Astrocyte of the spinal cord (primary cell): ENCODE data around the gene FIBCD1.

ENCODE experiments used
- DNase-seq: peaks from one replicate; pipeline ENCODE4 v3.0.0; 2011; ENCODE audit warnings: low read depth, low spot score
- H3K4me3 ChIP-seq: 2 replicates; pipeline ENCODE4 v1.5.1; 2011; ENCODE audit warnings: low read depth, mild to moderate bottlenecking, low read length, moderate library complexity
- CTCF ChIP-seq: IDR thresholded peaks from 2 replicates; pipeline ENCODE4 v1.5.1; 2012; ENCODE audit warnings: low read depth, mild to moderate bottlenecking, low read length, inconsistent platforms
- in situ Hi-C: cut with HindIII; loops from 2 replicates; pipeline ENCODE4 v1.10.0; 2017; ENCODE audit warnings: low sequenced_read_pairs

FIBCD1 gene

GRCh38 chr9:130970052-130970451, 31.0 kb upstream of the FIBCD1 start:
- TF ChIP-seq CTCF, result no peak
- H3K4me3 ChIP-seq, result no peak overlapping the region
- no peak for DNase-seq
- in situ Hi-C loops, result no loop called here

- no peak overlapping the region for H3K4me3 ChIP-seq
- DNase-seq, result no peak
- no peak for TF ChIP-seq CTCF
- in situ Hi-C loops, result no loop called here
These were observed 26.6 kb upstream of the FIBCD1 start for GRCh38 chr9:130965680-130966079.

- in situ Hi-C loops, result no loop called here
- no peak for TF ChIP-seq CTCF
These were observed 24.9 kb upstream of the FIBCD1 start for GRCh38 chr9:130963916-130964315.

GRCh38 chr9:130963337-130963908, 24.4 kb upstream of the FIBCD1 start:
- in situ Hi-C loops, result no loop called here
- no peak overlapping the region for H3K4me3 ChIP-seq
- DNase-seq, result no peak
- no peak for TF ChIP-seq CTCF

More at GRCh38 chr9:130963916-130964315, 24.9 kb upstream of the FIBCD1 start:
- no peak for DNase-seq
- H3K4me3 ChIP-seq, result no peak overlapping the region

DNA sequence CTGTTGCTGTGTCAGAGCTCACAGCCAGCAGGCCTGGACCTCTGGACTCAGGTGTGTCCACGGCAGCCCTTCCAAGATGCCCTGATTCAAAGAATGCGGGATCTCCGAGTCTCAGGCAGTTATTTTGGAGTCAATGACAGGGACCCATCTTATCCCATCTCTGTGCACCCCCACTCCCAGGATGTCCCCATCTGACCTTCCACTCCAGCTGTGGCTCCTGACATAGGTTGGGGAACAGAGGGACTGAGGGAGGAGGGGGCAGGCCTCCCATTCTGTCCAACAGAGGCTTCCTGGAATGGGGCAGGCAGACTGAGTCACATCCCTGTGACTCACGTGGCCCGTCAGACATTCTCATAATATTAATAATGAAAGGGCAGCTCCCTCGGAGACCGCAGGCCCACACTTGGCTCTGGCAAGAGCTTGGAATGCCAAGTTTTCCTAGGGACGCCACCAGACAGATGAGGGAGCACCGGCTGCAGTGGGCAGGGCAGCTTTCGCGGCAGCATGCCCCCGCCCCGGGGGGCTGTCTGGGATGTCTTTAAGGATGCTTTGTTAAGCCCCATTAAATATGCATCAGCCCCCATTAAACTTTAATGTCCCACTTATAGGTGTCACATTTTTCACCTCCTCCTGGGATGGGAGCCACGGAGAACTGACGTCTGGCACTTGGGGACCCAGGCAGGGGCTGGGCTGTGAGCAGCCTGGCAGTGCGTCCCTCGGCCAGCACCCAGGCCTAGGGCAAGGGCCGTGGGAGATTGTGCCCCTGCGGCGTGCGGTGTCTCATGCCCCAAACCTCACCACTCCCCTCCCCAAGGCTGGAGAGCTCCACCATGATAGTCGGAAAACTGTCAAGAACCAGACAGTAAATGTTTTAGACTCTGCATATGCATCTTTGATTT, 23.6 kb upstream of the FIBCD1 start:
- TF ChIP-seq CTCF, result no peak
- no peak overlapping the region for H3K4me3 ChIP-seq
- DNase-seq, result peak; percentile 97
- in situ Hi-C loops, result no loop called here

DNA sequence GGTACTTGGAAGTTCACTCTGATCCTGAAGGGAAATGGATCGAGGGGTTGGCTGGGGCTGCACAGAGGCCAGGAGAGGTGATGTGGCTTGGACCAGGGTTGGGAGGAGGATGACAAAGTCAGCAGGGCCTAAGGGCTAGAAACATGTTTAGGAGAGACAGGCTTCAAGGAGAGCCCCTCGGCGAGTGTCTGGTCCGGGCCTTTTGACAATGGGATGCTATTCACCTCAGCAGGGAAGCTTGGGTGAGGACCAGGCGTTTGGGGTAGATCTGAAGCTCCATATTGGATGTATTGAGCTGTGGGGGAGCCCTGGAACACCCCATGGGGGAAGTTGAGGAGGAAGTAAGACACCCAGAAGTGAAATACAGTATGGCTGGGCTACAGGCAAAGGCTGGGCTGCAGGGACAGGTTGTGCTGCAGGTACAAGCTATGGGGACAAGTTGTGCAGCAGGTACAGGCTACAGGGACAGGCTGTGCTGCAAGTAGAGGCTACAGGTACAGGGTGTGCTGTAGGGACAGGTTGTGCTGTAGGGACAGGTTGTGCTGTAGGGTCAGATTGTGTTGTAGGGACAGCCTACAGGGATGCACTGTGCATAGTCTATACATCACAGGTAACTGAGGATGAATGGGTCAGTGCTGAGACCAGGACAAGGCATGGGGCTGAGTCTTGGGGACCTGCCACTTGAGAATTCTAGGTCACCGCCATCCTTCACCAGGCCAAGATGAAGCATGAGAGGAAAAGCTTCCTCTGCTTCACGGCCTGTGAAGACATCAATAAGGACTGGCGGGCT, 22.7 kb upstream of the FIBCD1 start:
- TF ChIP-seq CTCF, result no peak
- H3K4me3 ChIP-seq, result no peak overlapping the region
- DNase-seq, result no peak
- in situ Hi-C loops, result no loop called here
